Transverse colon (tissue), 4 donors: Measurements from ENCODE around the gene OLA1. TPM values are rescaled to one million over a fixed set of nuclear protein-coding genes. Genes with fewer than 3 reads are reported as not detected.

Source experiments
- DNase-seq: peaks from one replicate; pipeline ENCODE4 v3.0.0-alpha.2; 2019
- H3K27ac ChIP-seq, 4 donors: fragments of 200-600 bp; sonication (generic); 2 replicates each; pipeline ENCODE4 v1.5.1; 2016 to 2018; ENCODE audit warnings: inconsistent platforms in 4 of 4
- H3K27me3 ChIP-seq: fragments of 200-600 bp; sonication (generic); 2 replicates; pipeline ENCODE4 v1.5.1; 2017; ENCODE audit warnings: inconsistent platforms
- H3K36me3 ChIP-seq, 4 donors: fragments of 200-600 bp; sonication (generic); 2 replicates each; pipeline ENCODE4 v1.5.1; 2017 to 2019; ENCODE audit warnings: inconsistent platforms in 4 of 4
- H3K4me1 ChIP-seq, 4 donors: fragments of 200-600 bp; sonication (generic); 2 replicates each; pipeline ENCODE4 v1.5.1; 2017 to 2020; ENCODE audit warnings: inconsistent platforms in 4 of 4
- H3K4me3 ChIP-seq, 4 donors: fragments of 200-600 bp; sonication (generic); 1 replicate in 1 of 4; 2 replicates in 3 of 4; pipeline versions ENCODE4 v1.5.1 to v1.6.1; 2017 to 2019; ENCODE audit warnings: inconsistent platforms in 4 of 4
- H3K9me3 ChIP-seq, 2 donors: fragments of 200-600 bp; sonication (generic); 2 replicates each; pipeline ENCODE4 v1.5.1; 2017 to 2019; ENCODE audit warnings: inconsistent platforms in 2 of 2
- EP300 ChIP-seq: sonication (generic); formaldehyde crosslinking; IDR thresholded peaks from one replicate; pipeline ENCODE4 v1.6.1; 2017; ENCODE audit warnings: antibody characterized with exemption, low read depth
- POLR2A ChIP-seq: fragments of 450-650 bp; IDR thresholded peaks from one replicate; pipeline ENCODE4 v1.6.1; 2016; ENCODE audit warnings: antibody characterized with exemption, mild to moderate bottlenecking, moderate library complexity
- POLR2AphosphoS5 ChIP-seq, 3 donors: sonication (generic); formaldehyde crosslinking; IDR thresholded peaks; one replicate each; pipeline ENCODE4 v1.6.1; 2016; ENCODE audit warnings: antibody characterized with exemption in 3 of 3
- WGBS, 2 donors: methylation state at CpG; one replicate each; pipeline ENCODE4 v1.1.5; 2018; ENCODE audit warnings: low coverage in 1 of 2; 5-methylcytosine and 5-hydroxymethylcytosine counted together
- in situ Hi-C, 4 donors: fragments of 200-750 bp; cut with MboI; loops; one replicate each; pipeline versions ENCODE4 v1.15.0 to v1.15.1; 2017; ENCODE audit warnings: low sequenced_read_pairs in 3 of 4, low pct_ligation_motif_present in 1 of 4, low pct_unique_long_range_greater_than_20kb in 1 of 4
- intact Hi-C: fragments of 100-400 bp; cut with DNase I; formaldehyde crosslinking; loops from one replicate; pipeline ENCODE4 v1.15.1; 2023; ENCODE audit warnings: low total_unique reads
- total RNA-seq, 4 donors: library from RNA; depleted of rRNA; stranded (reverse); fragments of >200 nt; gene quantifications; one replicate each; pipeline ENCODE4 v1.1.0, GENCODE V29; 2016
- TF ChIP-seq, protein P1 (sequence below), 5 experiments: fragments of 200-600 bp in 3 of 5; fragments of 450-650 bp in 2 of 5; sonication (generic) in 3 of 5; IDR thresholded peaks; 1 replicate in 2 of 5; 2 replicates in 3 of 5; pipeline ENCODE4 v1.5.1; 2016 to 2017; ENCODE audit warnings: antibody characterized with exemption in 5 of 5, inconsistent platforms in 3 of 5, mild to moderate bottlenecking in 2 of 5, moderate library complexity in 1 of 5

The OLA1 gene
- total RNA-seq, 4 donors from 2014 or later, result 6.7 to 47.7 (median 37.1) TPM

DNA sequence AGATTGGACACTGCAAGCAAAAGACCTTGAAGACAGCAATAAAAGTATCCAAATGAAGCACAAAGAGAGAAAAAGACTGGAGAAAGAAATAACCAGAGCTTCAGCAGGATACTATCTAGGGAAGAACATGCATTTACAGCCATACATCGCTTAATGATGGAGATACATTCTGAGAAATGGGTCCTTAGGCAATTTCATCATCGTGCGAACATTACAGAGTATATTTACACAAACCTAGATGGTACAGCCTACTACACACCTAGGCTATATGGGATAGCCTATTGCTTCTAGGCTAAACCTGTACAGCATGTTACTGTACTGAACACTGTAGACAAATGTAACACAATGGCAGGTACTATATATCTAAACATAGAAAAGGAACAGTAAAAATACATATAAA is 11.9 kb downstream of the OLA1 start:
- Histone ChIP-seq H3K36me3 (no peaks in the 10 kb centered on the region), H3K27ac (no peak overlapping the region), H3K27me3 (no peaks in the 10 kb centered on the region), H3K4me3 (no peak overlapping the region), H3K4me1 (peaks cover 0 to 20% (median 9%) of the 10 kb centered on the region in 4 donors), H3K9me3 (no peaks in the 10 kb centered on the region)
- in situ Hi-C loops (no loop called here), intact Hi-C loops (no loop called here)
- no peak for TF ChIP-seq EP300
- TF ChIP-seq POLR2AphosphoS5 (IDR thresholded peaks at IDR 0.05), result no peak
- no peak for TF ChIP-seq POLR2A
- TF ChIP-seq, protein P1, sequence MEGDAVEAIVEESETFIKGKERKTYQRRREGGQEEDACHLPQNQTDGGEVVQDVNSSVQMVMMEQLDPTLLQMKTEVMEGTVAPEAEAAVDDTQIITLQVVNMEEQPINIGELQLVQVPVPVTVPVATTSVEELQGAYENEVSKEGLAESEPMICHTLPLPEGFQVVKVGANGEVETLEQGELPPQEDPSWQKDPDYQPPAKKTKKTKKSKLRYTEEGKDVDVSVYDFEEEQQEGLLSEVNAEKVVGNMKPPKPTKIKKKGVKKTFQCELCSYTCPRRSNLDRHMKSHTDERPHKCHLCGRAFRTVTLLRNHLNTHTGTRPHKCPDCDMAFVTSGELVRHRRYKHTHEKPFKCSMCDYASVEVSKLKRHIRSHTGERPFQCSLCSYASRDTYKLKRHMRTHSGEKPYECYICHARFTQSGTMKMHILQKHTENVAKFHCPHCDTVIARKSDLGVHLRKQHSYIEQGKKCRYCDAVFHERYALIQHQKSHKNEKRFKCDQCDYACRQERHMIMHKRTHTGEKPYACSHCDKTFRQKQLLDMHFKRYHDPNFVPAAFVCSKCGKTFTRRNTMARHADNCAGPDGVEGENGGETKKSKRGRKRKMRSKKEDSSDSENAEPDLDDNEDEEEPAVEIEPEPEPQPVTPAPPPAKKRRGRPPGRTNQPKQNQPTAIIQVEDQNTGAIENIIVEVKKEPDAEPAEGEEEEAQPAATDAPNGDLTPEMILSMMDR (IDR thresholded peaks at IDR 0.05), result no peak
- 81 to 98% methylated on average over 3 of the region's 3 CpGs for WGBS, 2 donors
- no peak for DNase-seq

- H3K27me3 ChIP-seq, result no peaks in the 10 kb centered on the region
- in situ Hi-C loops, result no loop called here
- TF ChIP-seq POLR2A (no peak), POLR2AphosphoS5 (IDR thresholded peaks at IDR 0.05) (no peak), EP300 (no peak)
- TF ChIP-seq, protein P1 (IDR thresholded peaks at IDR 0.05), result no peak
Observed at GRCh38 chr2:174235680-174236079, 12.7 kb downstream of the OLA1 start.

DNA sequence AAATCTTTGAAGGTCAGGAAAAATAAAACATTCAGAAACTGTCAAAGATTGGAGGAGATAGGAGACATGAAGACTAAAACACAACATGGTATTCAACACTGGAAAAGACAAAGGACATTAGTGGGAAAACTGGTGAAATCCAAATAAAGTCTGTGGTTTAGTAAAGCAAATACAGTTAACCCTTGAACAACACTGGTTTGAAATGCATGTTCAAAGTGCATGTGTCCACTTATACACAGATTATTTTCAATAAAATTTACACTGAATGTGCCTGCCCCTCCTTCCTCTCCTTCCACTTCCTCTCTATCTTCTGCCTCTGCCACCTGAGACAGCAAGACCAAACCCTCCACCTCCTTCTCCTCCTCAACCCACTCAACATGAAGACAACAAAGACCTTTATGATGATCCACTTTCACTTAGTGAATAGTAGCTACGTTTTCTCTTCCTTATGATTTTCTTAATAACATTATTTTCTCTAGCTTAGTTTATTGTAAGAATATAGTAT is 14.5 kb downstream of the OLA1 start:
- peaks cover 0 to 20% (median 9%) of the 10 kb centered on the region in 4 donors for H3K4me1 ChIP-seq
- no peak for TF ChIP-seq POLR2AphosphoS5 (IDR thresholded peaks at IDR 0.05)
- TF ChIP-seq POLR2A, result no peak
- TF ChIP-seq, protein P1 (IDR thresholded peaks at IDR 0.05), result no peak
- TF ChIP-seq EP300, result no peak
- intact Hi-C loops (no loop called here), in situ Hi-C loops (no loop called here)
- H3K27me3 ChIP-seq, result no peaks in the 10 kb centered on the region
- H3K4me3 ChIP-seq, result no peak overlapping the region
- H3K36me3 ChIP-seq, result no peaks in the 10 kb centered on the region
- 60 to 73% methylated on average over 1 of the region's 1 CpG for WGBS, 2 donors
- no peaks in the 10 kb centered on the region for H3K9me3 ChIP-seq
- no peak overlapping the region for H3K27ac ChIP-seq
- no peak for DNase-seq

More at GRCh38 chr2:174235680-174236079, 12.7 kb downstream of the OLA1 start:
- Histone ChIP-seq H3K4me3 (no peak overlapping the region), H3K9me3 (no peaks in the 10 kb centered on the region), H3K27ac (no peak overlapping the region), H3K36me3 (no peaks in the 10 kb centered on the region), H3K4me1 (peaks cover 0 to 20% (median 9%) of the 10 kb centered on the region in 4 donors)
- no peak for DNase-seq
- 91 to 92% methylated on average over 4 of the region's 4 CpGs for WGBS, 2 donors
- intact Hi-C loops, result no loop called here

DNA sequence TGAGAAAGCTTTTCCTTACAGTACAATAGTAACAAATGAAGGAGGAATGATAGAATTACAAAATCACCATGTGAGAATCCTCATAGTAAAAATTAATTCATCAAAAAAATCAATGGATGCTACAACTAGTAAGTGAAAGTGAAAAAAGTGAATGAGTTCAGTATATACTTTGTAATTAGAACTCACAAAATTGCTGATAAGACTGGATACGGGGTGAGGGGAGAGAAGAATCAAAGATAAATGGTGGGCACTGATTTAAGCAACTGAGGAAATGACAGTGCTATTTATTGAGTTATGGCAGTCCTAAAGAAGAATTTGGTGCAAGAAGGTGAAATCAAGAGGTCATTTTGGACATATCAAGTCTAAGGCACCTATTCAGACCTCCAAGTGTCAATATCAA is 20.6 kb downstream of the OLA1 start:
- TF ChIP-seq POLR2A, result no peak
- TF ChIP-seq EP300, result no peak
- TF ChIP-seq, protein P1 (IDR thresholded peaks at IDR 0.05), result no peak
- no peak for TF ChIP-seq POLR2AphosphoS5 (IDR thresholded peaks at IDR 0.05)
- intact Hi-C loops, result loop anchor here (10.0 kb wide), 1 partner anchor 1453 kb away; no protein-coding TSS in a partner anchor

More for the DNA sequence above, 20.6 kb downstream of the OLA1 start:
- Histone ChIP-seq H3K27ac (no peak overlapping the region), H3K27me3 (no peaks in the 10 kb centered on the region), H3K9me3 (no peaks in the 10 kb centered on the region), H3K4me1 (no peaks in the 10 kb centered on the region), H3K4me3 (no peak overlapping the region), H3K36me3 (peaks cover 0 to 4% (median 0%) of the 10 kb centered on the region in 4 donors)
- in situ Hi-C loops, result no loop called here
- 94 to 100% methylated on average over 1 of the region's 1 CpG for WGBS, 2 donors
- DNase-seq, result no peak
